GM21786 (cell line): ENCODE results near the gene NOL6.
A peak's percentile ranks its signal among the peaks of the same experiment; 100 is the strongest.

Source experiments
- ATAC-seq: cut with Tn5 transposase; IDR thresholded peaks from one replicate; pipeline ENCODE4 v1.9.1; 2021; ENCODE audit not compliant: unreplicated experiment

The NOL6 gene

DNA sequence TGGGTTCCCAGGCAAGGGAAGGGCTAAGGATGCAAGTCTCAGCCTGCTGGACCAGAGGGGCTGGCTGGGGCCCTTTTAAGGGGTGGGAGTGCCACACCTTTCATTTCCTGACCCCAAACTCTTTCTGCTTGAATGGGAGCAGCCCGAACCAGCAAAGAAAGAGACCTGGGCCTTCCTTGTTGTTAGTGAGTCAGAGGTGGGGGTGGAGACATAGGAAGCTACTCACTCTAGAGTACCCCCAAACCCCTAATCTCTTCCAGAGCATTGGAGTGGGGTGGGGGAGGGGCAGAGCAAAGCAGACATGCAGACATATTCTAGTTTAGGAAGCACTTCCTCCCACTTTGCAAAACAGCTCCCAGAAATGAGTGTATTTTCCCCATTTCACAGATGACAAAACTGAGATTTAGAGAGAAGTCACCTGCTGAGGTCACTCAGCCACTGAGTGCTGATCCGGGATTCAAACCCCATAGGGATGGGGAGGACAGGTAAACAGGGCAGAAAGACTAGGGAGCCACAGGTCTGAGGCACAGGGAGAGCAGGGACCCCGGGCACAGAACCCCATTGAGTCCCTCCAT lies 20.4 kb downstream of the NOL6 start:
- no peak for ATAC-seq

DNA sequence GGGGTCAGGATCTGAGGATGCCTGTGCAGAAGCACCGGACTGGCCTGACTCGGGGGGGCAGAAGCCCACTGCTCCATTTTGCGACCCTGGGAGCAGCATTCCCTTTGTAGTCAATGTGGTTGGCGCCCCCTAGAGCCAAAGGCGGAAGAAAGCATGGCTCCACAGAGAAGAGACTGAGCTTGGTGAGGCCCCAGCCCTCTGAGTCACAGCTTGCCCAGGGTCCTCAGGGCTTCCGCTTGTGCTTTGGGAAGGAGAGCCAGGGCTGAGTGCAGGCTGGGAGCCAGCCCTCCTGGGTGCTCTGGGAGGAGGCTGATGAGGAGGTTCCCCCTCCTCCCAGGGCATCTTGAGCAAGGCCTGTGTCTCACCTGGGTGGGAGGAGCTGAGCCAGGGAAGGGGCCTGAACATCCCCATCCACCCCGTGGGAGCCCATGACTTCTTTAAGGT lies 20.9 kb downstream of the NOL6 start:
- peak; percentile 44 for ATAC-seq

- ATAC-seq, result no peak
These were observed 23.0 kb downstream of the NOL6 start for GRCh38 chr9:33450621-33451146.

DNA sequence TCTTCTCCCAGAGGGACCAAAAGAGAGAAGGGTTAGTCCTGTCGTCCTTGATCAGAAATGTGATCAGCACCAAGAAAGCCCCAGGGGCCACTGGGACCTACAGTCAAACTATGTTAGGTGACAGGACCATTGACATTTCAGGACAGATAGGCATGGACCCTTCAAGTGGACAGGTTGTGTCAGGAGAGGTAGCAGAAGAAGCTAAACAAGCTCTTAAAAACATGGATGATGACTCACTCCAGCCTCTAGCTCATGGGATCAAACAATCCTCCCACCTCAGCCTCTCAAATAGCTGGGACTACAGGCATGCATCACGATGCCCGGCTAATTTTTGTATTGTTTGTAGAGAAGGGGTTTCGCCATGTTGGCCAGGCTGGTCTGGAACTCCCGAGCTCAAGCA lies 24.0 kb downstream of the NOL6 start:
- no peak for ATAC-seq

DNA sequence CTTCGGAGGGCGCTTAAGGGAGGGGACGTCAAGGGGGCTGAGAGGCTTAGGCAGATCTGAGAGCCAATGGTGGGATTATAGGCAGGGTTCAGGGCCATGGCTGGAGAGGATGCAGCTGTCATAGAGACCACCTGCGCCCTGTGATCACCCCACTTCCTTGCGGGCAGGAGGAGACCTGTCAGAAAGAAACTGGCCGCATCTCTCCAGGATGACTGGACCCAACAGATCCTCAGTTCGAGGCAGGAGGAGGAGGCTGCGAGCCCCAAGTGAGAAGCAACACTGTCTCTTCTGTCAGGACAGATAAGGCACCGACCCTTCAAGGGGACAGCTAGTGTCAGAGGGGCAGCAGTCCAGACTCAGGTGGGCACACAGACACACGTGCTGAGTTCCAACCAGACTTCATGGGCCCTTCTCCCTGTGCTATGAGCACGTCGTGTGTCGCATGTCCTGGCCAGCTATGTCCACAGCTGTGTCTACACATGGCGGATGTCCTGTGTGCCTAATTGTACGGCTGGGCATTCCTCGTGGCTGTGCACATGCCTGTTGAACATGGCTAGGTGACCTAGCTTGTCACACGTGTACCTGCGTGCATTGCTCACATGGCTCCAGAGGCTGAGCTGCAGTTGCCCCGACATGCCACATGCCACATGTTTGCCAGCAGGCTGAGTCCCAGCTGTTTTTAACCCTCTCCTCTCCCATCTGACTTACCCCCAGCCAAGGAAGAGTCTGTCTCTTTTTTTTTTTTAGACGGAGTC lies 25.7 kb downstream of the NOL6 start:
- ATAC-seq, result no peak

GRCh38 chr9:33446946-33447798 lies 26.6 kb downstream of the NOL6 start, which contains the start of gene AQP3:
TSS of gene AQP3 (minus strand) at chr9:33447593. CDS start at chr9:33447530, 63 bp downstream.
- peak; percentile 23 for ATAC-seq

DNA sequence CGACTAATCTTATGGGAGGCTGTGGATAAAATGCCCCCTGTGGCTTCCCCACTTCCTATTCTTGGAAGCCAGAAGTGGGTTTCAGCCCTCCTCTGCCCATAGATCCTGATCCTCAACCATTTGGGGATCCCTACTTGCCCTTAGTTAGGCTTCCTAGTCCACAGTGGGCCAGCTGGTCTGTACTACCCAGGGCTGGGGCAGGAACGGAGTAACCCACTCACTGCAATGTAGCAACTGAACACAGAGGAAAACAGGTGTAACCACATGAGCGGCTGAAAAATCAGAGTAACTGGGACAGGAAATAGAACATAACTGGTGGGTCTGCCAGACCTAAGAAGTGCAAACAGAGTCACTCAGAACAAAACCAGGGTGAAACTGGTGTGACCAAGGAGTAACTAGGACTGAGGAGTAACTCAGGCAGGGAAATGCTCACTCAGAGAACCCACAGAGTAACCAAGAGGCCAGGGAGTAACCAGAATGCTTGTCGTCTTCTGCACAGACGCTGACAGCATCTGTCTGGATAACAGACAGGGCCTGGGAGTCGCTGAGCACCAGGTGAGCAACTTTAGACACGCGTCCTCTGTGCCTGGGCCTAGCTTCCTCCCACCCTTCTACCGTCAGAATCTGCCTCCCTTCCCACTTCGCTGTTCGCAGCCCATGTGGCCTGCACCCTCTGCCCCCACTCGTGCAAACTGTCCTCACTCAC lies 27.3 kb downstream of the NOL6 start:
- peak; percentile 88 for ATAC-seq

DNA sequence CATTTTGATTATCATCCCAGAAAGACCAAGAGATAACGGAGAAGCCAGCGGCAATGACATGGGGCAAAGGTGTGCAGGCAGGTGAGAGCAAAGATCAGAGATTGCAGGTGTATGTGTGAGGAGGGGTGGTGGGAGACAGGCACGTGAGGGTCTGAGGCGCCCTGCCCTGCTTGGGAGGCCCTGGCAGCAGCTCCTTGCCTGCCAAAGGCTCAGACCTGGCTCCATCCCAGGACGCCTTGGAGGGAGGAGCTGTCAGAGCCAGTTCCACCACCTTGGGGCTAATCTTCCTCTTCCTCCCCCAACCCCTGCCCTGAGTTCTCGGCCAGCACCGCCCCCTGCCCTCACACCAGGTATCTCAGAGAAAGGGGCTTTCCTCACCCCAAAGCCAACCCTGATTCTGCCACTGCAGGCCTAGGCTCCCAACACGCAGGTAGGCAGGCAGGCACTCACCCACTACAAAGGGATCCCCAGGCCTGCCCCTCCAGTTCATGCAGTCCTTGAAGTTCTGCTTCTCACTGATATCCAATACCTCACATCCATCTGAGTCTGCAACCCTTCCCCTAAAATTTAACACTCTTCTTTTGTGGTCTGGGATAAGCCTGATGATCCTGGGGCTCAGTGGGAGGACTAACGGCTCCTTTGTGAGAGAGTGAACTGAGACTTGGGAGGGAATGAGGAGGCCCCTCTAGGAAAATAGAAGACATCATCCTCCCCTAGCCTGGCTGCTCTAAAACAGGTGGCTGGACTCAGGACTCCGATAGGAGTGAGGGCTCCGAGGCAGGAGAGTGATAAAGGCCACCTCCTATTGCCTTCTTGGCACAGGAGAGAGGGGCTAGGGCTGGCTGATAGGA lies 28.1 kb downstream of the NOL6 start:
- ATAC-seq, result no peak

DNA sequence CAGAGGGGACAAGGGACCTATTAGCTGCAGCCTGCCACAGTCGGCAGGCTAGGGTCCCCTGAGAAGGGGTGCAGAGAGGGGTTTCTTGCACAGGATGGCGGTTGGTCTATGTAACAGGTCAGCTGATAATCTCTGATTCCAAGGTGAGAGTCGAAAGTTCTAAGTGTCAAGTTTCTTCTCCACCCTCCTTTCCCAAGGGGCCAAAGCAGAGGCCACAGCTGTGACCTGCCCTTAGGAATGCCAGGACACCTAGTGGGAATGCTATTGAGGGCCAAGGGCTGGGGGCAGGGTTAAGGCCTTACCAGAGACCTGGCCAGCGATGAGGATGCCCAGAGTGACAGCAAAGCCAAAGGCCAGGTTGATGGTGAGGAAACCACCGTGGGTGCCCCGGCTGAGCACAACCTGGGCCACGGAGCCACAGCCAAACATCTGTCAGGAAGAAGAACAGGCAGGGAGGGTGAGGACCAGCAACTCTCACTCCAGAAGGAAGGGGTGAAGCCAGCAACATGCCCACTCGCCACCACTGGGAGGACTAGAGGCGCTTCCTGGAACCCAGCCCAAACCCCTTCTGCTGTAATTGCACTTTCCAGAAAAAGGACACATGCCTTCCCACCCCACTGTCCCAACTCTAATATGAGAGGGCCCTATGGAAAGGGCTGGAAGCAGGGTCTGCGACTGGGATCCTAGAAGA lies 30.1 kb downstream of the NOL6 start:
- no peak for ATAC-seq

GRCh38 chr9:33443047-33443446 lies 30.7 kb downstream of the NOL6 start:
- no peak for ATAC-seq

DNA sequence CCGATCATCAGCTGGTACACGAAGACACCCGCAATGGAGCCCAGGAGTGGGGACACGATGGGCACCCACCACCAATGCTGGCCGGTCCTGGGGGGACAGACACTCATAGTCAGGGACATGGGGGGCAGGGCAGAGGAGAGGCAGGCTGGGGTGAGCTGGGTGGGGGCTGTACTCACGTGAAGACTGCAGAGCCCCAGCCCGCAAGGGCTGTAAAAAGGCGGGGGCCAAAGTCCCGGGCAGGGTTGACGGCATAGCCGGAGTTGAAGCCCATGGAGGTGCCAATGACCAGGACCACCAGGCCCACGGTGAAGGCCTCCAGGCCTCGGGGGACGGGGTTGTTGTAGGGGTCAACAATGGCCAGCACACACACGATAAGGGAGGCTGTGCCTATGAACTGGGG lies 31.6 kb downstream of the NOL6 start:
- no peak for ATAC-seq

GRCh38 chr9:33440609-33441008 lies 33.1 kb downstream of the NOL6 start:
- ATAC-seq, result no peak

DNA sequence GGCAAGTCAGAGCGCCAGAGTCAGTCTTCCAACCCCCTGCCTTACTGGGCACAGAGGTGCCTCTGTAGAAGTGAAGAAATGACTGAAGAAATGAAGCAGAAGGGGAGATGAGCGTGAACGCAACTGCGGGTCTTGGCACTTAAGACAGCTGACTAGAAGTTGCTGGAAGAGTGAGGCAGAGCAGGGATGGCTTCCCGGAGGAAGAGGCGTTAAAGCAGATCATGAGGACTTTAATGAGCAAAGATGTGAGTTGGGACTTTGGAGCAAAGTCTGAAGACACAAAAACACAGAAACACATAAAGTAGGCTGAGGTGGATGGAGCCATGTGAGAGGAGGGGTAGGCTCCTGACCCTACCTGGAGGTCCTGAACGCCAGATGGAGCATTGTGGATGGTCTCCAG lies 33.5 kb downstream of the NOL6 start:
- ATAC-seq, result no peak

- no peak for ATAC-seq
These were observed 34.0 kb downstream of the NOL6 start for GRCh38 chr9:33439731-33440130.

GRCh38 chr9:33438926-33439680 lies 34.6 kb downstream of the NOL6 start:
- ATAC-seq, result no peak

DNA sequence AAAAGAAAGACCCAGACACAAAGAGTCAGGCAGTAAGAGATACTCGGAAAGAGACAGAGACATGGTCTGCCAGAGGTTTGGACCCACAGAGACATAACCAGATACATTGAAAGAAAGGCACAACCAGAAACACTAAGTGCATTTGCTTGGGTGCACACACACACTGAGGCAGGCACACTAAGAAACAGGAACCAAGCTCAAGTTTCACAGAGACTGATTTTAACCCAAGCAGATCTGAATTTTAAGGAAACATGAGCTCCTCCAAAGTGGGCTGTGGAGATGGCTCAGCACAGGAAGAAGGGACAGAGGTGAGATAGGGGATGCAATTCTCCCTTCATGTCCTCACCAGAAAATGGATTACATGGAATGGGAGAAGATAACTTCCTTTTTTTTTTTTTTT lies 35.8 kb downstream of the NOL6 start:
- ATAC-seq, result no peak

GRCh38 chr9:33437205-33437604 lies 36.5 kb downstream of the NOL6 start:
- ATAC-seq, result no peak

- ATAC-seq, result no peak
These were observed 37.3 kb downstream of the NOL6 start for GRCh38 chr9:33436445-33436844.

DNA sequence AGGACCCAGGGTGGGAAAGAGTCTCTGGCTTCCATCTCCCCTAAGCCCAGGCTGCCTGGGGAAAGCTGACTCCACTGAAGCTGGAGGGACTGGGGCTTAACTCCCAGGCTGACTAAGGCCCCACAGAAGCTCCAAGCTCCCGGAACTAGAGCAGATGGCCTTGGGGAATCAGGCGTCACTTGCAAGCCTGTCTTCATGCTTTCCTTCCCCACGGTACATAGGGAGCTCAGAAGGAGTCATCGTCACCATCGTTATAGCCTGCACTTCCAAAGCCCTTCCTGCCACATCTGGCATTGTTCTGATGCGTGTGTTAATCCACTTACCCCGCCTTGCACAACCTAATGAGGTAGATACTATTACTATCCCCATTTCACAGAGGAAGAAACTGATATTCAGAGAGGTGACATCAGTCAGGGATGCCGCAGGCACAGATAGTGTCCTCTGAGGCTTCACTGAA lies 37.9 kb downstream of the NOL6 start:
- no peak for ATAC-seq
